ENCODE data around the gene STXBP6.
"Not testable (repeated sequence)": the region's sequence is repeated elsewhere in the genome, so short reads cannot be mapped to it uniquely, and the experiment has no call there.

Gene STXBP6

GRCh38 chr14:24850072-24850471, 199.9 kb downstream of the STXBP6 start:
- DNase-seq = no peak

- DNase-seq = no peak
These were observed 200.5 kb downstream of the STXBP6 start for GRCh38 chr14:24849471-24849870.

GRCh38 chr14:24848102-24848790, 201.7 kb downstream of the STXBP6 start:
- DNase-seq = no peak

- DNase-seq = no peak
These were observed 202.3 kb downstream of the STXBP6 start for GRCh38 chr14:24847568-24848095.

DNA sequence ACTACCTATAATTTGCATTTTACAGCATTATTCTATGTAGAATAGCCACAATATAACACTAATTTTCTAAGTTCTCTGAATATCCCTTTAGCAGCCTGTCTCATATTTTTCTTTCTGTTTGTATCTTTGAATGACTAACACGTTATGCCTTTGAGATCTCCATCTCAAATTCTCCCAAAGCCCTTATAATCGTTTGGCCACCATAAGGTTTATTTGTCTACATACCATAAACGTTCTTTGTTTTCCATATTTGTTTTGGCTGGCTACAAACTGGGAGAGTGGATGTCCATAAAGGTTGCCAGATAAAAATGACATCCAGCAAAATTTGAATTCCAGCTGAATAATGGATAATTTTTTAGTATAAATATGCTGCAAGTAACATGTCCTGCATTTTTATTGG, 203.7 kb downstream of the STXBP6 start:
- DNase-seq = peak; percentile 93

GRCh38 chr14:24845851-24846250, 204.1 kb downstream of the STXBP6 start:
- DNase-seq = no peak

GRCh38 chr14:24844011-24844410, 205.9 kb downstream of the STXBP6 start:
- DNase-seq = no peak

DNA sequence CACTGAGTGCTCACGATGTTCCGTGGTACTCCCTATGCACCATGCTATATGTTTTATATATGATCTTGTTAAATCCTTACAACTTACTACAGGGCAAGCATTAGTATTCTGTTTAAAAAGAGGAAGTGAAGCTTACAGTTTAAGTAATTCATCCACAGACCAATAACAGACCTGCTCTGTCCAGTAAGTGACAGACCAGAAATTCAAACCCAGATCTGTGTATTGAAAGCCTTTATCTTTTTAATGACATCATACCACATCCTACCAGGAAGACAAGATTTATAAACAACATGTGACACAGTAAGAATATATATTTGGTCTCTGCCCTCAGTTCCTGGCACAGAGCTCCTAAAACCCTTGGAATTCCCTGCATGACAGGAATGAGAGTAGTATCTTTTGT, 206.5 kb downstream of the STXBP6 start:
- peak; percentile 82 for DNase-seq

DNA sequence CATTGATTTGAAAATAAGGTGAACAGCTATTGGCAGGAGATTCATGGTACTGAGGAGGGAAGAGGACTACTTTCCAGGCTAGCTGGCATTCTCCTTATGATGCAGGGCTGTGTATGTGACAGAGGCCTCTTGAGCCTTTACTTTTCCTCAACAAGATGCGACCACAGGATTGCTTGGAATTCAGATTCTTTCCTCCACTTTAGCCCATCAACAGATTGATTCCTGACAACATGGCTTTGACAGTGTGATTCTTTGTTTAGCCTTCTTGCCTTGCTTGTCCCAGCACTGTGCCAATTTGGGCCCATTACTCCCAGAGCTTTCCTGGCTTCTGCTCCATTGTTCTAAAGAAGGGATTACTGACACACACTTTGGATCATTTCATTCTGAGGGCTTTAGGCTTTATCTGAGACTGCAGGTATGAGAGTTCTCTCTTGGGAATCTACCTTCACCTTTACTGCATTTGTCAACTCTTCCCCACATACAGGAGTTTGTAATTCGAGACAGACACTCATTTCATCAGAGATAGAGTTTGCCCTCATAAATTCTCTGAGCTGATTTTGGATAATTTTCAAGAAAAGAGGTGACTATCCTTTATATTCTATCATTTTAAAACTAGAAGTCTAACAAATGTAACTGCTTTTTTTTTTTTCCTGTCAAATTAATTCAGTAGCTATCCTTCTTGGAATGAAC, 209.6 kb downstream of the STXBP6 start:
- DNase-seq = no peak

DNA sequence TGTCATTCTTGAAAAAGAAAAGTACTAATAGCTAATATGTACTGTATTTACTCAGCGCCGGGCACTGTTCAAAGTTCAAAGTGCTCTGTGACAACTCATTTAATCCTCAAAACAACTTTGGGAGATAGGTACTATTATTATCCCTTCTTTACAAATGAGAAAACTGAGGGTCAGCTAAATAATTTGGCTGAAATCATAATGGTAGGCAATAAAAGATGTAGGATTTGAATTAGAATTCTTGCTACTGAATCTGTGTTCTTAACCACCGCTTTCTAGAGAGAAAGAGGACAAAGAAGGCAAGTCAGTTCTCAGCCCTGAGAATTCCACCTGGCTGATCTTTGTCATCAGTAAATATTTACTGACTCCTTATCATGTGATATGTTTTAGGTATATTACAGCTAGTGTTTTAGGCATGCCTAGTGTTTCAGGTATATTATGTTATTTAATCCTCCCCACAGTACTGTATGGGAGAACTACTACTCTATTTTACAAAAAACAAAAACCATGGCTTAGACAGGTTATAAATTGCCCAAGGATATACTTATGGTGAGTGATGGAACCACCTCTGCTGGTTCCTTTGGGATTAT, 210.2 kb downstream of the STXBP6 start:
- DNase-seq = peak; percentile 86

- DNase-seq = no peak
These were observed 210.9 kb downstream of the STXBP6 start for GRCh38 chr14:24838945-24839616.

DNA sequence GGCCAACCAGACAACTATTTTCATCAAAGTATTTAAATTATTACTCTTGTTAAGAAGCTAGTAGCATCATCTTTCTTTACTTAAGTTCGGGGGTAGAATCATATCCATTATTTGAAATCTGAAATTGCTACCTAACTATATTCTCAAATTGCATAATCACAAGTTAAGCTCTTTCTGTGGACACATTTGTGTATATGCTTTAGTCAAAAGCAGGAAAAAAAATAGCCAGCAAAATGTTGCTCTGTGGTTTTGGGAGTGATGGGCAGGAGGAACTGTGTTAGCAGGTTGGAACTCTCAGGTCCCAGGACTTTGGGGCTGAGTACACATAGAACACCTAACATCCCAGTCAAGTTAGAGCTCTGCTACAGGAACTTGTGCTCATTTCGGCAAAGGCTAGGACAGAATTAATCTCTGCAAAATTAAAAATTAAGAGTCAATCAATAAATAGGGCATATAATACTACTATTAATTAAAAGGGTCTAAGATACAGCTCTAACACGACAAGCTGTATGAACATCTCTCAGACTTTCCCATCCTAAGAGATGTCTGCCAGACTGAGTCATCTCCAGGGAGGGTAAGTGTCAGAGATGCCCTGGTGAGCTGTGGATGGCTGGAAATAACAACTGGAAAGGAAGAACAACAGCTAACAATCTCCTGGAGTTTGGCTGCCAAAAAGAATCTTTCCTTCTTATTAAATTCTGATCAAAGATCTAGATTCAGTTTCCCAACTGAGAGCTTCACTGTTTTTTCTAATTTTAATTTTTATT, 212.5 kb downstream of the STXBP6 start:
- no peak for DNase-seq

DNA sequence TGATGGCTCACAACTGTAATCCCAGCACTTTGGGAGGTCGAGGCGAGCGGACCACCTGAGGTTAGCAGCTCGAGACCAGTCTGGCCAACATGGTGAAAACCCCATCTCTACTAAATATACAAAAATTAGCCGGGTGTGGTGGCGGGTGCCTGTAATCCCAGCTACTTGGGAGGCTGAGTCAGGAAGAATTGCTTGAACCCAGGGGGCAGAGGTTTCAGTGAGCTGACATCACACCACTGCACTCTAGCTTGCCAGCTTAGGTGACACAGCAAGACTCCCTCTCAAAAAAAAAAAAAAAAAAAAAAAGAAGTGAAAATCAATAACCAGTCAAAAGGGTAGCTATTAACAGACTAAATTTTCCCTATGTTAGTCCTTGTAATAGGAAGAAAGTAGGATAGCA, 213.6 kb downstream of the STXBP6 start:
- not testable (repeated sequence) for DNase-seq

DNA sequence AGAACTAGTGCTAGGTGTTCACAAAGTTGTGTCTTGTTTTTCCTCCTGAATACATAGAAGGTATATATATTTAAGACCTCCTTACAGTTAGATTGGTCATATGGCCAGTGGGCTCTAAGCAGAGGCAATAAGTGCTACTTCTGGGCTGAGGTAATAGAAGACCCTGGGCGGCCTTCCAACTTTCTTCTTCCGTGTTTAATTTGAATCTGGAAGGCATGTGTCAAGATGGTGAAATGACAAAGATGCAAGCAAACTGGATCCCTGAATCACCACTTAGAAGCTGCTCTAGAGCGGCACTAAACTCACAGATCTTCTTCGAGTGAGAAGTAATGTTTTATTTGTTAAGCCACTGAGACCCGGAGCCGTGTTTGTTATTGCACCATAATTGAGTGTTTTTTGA, 215.0 kb downstream of the STXBP6 start:
- no peak for DNase-seq

DNA sequence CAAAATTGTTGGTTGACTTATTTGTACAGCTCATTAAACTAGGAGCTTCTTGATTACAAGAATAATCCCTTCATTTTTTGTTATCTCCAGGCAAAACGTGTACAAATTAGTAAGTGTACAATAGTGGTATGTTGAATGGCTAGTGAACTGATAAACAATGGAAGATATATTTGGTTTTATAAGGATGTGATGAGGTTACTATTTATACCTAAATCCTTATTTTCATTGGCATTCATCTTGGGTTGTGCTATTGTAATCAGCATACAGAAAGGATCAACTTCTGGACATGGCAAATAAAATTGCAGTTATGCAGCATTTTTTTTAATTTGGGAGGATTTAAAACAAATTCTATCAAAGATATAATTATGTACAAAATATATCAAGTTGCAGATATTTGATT, 216.6 kb downstream of the STXBP6 start:
- DNase-seq = no peak

- DNase-seq = no peak
These were observed 218.3 kb downstream of the STXBP6 start for GRCh38 chr14:24831677-24832076.

DNA sequence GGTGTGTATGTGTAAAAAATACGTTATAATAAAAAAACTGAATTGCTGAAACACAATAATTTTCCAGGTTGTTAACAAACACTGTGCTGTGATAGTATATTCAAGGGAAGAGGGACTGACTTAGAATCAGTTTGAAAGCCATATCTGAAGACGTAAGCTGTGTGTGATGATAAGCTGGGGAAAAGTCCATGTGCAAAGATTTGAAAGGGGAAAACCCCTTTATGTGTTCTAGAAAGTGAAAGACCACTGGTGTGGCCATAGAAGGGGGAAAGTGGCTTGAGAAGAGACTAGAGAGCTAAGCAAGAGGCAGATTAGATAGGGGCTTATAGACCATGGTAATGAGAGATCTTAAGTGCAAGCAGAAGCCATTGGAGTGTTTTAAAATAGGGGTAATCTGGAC, 220.1 kb downstream of the STXBP6 start:
- DNase-seq = no peak

DNA sequence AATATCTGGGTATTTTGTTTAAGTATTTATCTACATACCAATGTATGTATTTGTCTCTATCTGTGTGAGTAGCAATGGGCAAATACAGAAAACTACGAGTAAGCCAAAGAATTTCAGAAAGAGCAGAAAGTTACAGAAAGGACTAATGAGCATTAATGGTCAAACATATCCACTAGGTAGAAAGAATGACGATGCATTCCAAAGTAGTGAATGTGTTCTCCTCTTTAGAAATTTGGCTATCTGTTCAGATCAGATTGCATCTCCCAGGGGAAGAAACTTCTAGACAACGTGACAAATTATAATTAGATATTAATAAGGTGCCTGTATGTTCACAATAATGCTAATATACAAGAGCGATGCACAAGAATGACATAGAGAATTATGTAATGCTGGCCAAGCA, 221.5 kb downstream of the STXBP6 start:
- no peak for DNase-seq

DNA sequence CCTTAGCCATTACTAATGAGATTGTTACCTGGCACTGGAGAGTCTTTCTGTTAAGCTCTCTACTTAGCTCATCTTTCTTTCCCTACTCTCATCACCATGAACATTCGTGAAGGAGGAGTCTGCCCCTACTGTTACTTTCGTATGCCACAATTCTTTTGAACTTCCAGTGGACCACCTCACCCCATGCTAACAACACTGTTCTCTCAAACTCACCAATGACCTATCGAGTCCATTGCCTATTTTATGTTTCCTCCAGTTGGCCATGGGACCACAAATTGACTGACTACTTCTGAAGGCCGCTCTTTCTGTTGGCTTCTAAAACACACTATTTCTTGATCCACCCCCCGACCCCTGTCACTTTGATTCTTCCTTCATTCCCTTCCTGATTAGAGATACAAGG, 223.6 kb downstream of the STXBP6 start:
- no peak for DNase-seq

DNA sequence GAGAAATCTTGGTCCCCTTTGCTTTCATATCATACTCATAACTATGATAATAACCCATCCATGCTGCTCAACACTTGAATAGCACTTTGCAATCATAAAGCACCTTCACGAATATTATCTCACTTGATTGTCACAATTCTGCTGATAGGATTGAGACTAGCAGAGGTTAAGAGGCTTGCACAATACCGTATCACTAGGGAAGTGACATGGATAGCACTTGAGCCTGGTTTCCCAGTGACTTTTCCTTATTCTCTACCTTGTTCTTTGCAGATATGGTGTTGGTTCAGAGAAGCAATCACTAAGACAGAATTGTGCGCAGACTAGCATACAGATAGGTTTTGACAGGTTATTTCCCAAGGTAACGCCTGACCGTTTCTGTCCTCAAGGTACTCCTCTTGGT, 229.3 kb downstream of the STXBP6 start:
- DNase-seq = no peak

- no peak for DNase-seq
These were observed 231.1 kb downstream of the STXBP6 start for GRCh38 chr14:24818823-24819341.

DNA sequence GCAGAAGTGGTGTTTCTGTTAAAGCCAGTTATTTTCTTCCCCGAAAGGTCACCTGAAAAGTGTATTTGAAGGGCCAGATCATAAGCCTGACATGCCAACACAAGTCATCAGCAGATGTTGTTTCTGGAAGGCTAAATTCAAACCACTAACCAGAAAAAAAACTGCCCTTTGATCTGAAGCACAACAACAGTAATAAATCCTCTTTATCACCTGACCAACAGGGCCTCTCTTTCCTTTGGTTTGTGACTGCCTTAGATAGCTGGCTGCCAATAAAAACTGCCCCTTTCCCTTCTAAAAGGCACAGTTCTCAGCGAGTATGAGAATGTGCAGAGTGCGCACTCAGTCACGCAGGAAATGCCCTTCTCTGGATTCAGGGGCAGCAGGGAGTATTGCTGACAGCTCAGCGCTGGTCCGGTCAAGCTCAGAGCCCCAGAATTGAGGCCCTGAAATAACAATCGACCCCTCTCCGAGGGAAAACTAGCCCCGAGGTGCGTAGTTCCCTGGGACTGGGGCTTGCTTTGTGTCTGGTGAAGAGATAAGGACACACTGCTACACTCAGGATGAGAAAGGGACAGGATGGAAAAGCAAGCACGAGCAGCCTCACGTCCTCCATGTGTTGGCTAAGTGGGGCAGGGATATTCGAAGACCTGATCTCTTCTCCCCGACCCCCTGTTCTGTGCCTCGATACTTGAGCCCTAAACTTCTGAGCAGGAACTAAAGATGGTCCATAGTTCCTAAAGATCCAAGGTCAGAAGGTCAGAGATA, 231.7 kb downstream of the STXBP6 start:
- DNase-seq = no peak
